Activated naive CD4-positive, alpha-beta T cell (primary cell): ENCODE measurements around the gene TAF11L9.
"Not testable (repeated sequence)": the region's sequence is repeated elsewhere in the genome, so short reads cannot be mapped to it uniquely, and the experiment has no call there.

Experiments used
- DNase-seq, 4 experiments: peaks; one replicate each; lab custom pipeline; 2025; lab: John Stamatoyannopoulos, UW

TAF11L9 gene

GRCh38 chr5:17594255-17594654 lies at the start of gene TAF11L9:
TAF11L9 (minus strand) TSS chr5:17594394.
- not testable (repeated sequence) for DNase-seq

GRCh38 chr5:17634160-17634559 lies 40.0 kb upstream of the TAF11L9 start, which contains the start of gene TAF11L14:
TAF11L14 (plus strand) TSS chr5:17634460.
- DNase-seq = no peak

GRCh38 chr5:17631788-17632187 lies 37.6 kb upstream of the TAF11L9 start, which contains the start of gene TAF11L13:
TAF11L13 (plus strand) TSS chr5:17632088.
- DNase-seq = not testable (repeated sequence)

- no peak for DNase-seq
Measured at GRCh38 chr5:17625686-17626085, 31.5 kb upstream of the TAF11L9 start.

- no peak for DNase-seq
Measured at GRCh38 chr5:17620627-17621026, 26.4 kb upstream of the TAF11L9 start.

- no peak for DNase-seq
Measured at GRCh38 chr5:17619354-17619753, 25.2 kb upstream of the TAF11L9 start.

- no peak for DNase-seq
Measured at GRCh38 chr5:17614872-17615605, 20.8 kb upstream of the TAF11L9 start.

GRCh38 chr5:17610092-17610491 lies 15.9 kb upstream of the TAF11L9 start, which contains the start of gene TAF11L12:
TAF11L12 (plus strand) TSS chr5:17610392.
- DNase-seq = not testable (repeated sequence)

- DNase-seq = not testable (repeated sequence)
Measured at GRCh38 chr5:17607461-17607860, 13.3 kb upstream of the TAF11L9 start.

- no peak for DNase-seq
Measured at GRCh38 chr5:17604951-17605350, 10.8 kb upstream of the TAF11L9 start.

GRCh38 chr5:17603880-17604279 lies 9.7 kb upstream of the TAF11L9 start, which contains the start of gene TAF11L11:
TAF11L11 (plus strand) TSS chr5:17604183.
- not testable (repeated sequence) for DNase-seq

GRCh38 chr5:17597728-17598127 lies 3.5 kb upstream of the TAF11L9 start, which contains the start of gene TAF11L10:
TAF11L10 (minus strand) TSS chr5:17597828.
- not testable (repeated sequence) for DNase-seq

- not testable (repeated sequence) for DNase-seq
Measured at GRCh38 chr5:17590860-17591259, 3.3 kb downstream of the TAF11L9 start, which contains the start of gene TAF11L8. TAF11L8 (minus strand) TSS chr5:17590960.

GRCh38 chr5:17585658-17586057 lies 8.5 kb downstream of the TAF11L9 start, which contains the start of gene TAF11L7:
TAF11L7 (minus strand) TSS chr5:17585758.
- not testable (repeated sequence) for DNase-seq
